ENCODE results near the gene FYN.

DNA sequence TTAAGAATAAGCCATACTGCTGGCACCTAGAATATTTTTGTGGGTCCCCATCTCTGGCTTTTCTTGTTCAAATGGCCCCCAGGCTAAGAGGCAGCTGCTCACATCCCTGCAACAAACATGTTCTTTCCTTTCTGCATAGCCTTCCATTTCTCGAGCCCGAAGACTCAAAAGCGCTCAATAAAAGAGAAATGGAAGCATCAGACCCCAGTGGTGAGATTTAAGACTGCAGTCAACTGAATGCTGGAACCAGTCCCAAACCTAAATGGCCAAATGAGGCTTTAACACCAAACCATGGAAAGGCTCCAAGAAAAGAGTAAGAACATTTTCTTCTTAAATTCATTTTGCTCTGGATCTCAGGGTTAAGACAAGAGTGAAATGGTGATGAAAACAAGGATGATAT is 145.4 kb downstream of the FYN start:
- no peak for TF ChIP-seq POLR2A (IDR thresholded peaks at IDR 0.05)
- TF ChIP-seq, protein P1, sequence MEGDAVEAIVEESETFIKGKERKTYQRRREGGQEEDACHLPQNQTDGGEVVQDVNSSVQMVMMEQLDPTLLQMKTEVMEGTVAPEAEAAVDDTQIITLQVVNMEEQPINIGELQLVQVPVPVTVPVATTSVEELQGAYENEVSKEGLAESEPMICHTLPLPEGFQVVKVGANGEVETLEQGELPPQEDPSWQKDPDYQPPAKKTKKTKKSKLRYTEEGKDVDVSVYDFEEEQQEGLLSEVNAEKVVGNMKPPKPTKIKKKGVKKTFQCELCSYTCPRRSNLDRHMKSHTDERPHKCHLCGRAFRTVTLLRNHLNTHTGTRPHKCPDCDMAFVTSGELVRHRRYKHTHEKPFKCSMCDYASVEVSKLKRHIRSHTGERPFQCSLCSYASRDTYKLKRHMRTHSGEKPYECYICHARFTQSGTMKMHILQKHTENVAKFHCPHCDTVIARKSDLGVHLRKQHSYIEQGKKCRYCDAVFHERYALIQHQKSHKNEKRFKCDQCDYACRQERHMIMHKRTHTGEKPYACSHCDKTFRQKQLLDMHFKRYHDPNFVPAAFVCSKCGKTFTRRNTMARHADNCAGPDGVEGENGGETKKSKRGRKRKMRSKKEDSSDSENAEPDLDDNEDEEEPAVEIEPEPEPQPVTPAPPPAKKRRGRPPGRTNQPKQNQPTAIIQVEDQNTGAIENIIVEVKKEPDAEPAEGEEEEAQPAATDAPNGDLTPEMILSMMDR (IDR thresholded peaks at IDR 0.05) = peak in 3 of 7 experiments; percentile 10 to 31 (median 16)
